GM04503 (cell line): ENCODE results near the gene NUPR1.
"Not testable (repeated sequence)": the region's sequence is repeated elsewhere in the genome, so short reads cannot be mapped to it uniquely, and the experiment has no call there.

Source experiments
- DNase-seq: peaks from one replicate; pipeline ENCODE4 v3.0.0-alpha.2; 2012; ENCODE audit warnings: low read depth

Gene NUPR1

GRCh38 chr16:28527100-28527785 is 11.5 kb downstream of the NUPR1 start:
- not testable (repeated sequence) for DNase-seq

GRCh38 chr16:28526201-28527099 is 12.3 kb downstream of the NUPR1 start:
- no peak for DNase-seq

- DNase-seq = no peak
These were observed 14.0 kb downstream of the NUPR1 start for GRCh38 chr16:28524681-28525171.

GRCh38 chr16:28522792-28523191 is 16.0 kb downstream of the NUPR1 start:
- no peak for DNase-seq

GRCh38 chr16:28521436-28521835 is 17.3 kb downstream of the NUPR1 start:
- no peak for DNase-seq

- no peak for DNase-seq
These were observed 18.1 kb downstream of the NUPR1 start for GRCh38 chr16:28520672-28521071.

GRCh38 chr16:28514246-28514645 is 24.5 kb downstream of the NUPR1 start:
- DNase-seq = no peak

GRCh38 chr16:28513484-28514181 is 25.1 kb downstream of the NUPR1 start:
- no peak for DNase-seq

GRCh38 chr16:28511801-28512789 is 26.7 kb downstream of the NUPR1 start:
- no peak for DNase-seq

GRCh38 chr16:28511031-28511430 is 27.7 kb downstream of the NUPR1 start:
- DNase-seq = no peak

GRCh38 chr16:28505489-28506137 is 33.2 kb downstream of the NUPR1 start:
- DNase-seq = no peak

- DNase-seq = no peak
These were observed 33.9 kb downstream of the NUPR1 start for GRCh38 chr16:28504707-28505404.

GRCh38 chr16:28503470-28504259 is 35.1 kb downstream of the NUPR1 start:
- no peak for DNase-seq

GRCh38 chr16:28502290-28502689 is 36.5 kb downstream of the NUPR1 start:
- DNase-seq = no peak

GRCh38 chr16:28501258-28502232 is 37.2 kb downstream of the NUPR1 start:
- DNase-seq = no peak

- not testable (repeated sequence) for DNase-seq
These were observed 38.1 kb downstream of the NUPR1 start for GRCh38 chr16:28500476-28501180.

GRCh38 chr16:28499854-28500253 is 38.9 kb downstream of the NUPR1 start:
- DNase-seq = no peak
